ENCODE results near the gene CNTN1. TPM values are rescaled to one million over a fixed set of nuclear protein-coding genes. Genes with fewer than 3 reads are reported as not detected.

CNTN1 gene
- total and polyA plus RNA-seq, 11 donors: 0.01 to 0.66 (median 0.20) TPM; not detected in 2

DNA sequence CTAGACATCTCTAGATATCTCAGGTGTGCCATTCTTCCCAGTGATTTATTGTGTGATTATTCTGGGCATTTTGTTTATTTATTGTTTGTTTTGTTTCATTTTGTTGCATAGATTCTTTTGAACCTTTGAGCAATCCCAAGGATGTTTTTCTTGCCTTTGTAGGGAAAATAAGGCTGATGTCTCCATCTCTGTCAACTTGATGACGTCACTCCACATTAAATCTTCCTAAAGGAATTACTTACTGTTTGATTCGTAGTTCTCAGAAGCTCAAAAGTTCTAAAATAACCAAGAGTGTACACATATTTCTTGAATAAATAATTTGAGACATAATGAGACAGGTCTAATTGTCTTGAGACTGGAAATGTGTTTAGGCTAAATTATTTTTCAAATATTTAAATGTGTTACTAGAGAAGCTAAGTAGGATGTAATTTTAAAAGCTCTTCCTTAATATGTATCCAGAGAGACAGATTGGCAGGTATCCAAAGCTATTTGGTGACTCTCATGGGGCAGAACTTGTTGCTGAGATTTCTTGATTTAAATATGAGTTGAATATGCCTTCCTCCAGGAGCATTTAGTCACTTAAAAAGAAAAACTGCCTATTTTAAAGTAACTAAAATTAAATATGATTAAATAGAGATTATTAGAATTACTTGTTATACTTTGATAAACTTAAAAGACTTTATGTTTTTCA, 128.7 kb downstream of the CNTN1 start:
- no peak overlapping the region for H3K27ac ChIP-seq
- DNase-seq: no peak
- no peaks in the 10 kb centered on the region for H3K4me1 ChIP-seq
- no peak for TF ChIP-seq POLR2A (IDR thresholded peaks at IDR 0.05)
- TF ChIP-seq, protein P1, sequence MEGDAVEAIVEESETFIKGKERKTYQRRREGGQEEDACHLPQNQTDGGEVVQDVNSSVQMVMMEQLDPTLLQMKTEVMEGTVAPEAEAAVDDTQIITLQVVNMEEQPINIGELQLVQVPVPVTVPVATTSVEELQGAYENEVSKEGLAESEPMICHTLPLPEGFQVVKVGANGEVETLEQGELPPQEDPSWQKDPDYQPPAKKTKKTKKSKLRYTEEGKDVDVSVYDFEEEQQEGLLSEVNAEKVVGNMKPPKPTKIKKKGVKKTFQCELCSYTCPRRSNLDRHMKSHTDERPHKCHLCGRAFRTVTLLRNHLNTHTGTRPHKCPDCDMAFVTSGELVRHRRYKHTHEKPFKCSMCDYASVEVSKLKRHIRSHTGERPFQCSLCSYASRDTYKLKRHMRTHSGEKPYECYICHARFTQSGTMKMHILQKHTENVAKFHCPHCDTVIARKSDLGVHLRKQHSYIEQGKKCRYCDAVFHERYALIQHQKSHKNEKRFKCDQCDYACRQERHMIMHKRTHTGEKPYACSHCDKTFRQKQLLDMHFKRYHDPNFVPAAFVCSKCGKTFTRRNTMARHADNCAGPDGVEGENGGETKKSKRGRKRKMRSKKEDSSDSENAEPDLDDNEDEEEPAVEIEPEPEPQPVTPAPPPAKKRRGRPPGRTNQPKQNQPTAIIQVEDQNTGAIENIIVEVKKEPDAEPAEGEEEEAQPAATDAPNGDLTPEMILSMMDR (IDR thresholded peaks at IDR 0.05): no peak
- ATAC-seq: no peak
- H3K9me3 ChIP-seq: peaks cover 0 to 12% (median 0%) of the 10 kb centered on the region in 12 donors
- H3K36me3 ChIP-seq: no peaks in the 10 kb centered on the region
- H3K27me3 ChIP-seq: no peaks in the 10 kb centered on the region
- H3K4me3 ChIP-seq: no peak overlapping the region
- intact Hi-C loops (cut with DNase I): no loop called here
- 18 to 42% (median 38%) methylated on average over 2 of the region's 2 CpGs for WGBS, 4 donors

DNA sequence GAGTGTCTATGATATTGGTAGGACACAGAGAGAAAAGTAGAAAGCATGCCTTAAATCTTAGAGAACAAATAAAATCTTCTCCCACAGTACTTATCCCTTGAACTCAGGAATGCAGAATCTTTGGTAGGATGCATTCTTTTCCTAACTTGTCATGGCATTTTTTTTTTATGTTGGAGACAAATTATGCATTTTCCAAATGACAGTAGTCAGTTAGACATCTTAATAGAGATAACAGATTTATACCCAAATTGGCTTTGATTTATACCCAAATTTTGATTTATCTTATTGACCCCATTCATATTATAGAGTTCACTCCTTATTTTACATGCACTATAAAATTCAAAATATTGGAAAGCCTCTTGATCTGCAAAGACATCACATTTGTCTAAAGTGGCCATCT, 132.9 kb downstream of the CNTN1 start:
- intact Hi-C loops (cut with DNase I): no loop called here
- ATAC-seq (no peak), DNase-seq (no peak)
- no peaks in the 10 kb centered on the region for H3K36me3 ChIP-seq
- no peaks in the 10 kb centered on the region for H3K4me1 ChIP-seq
- TF ChIP-seq, protein P1 (IDR thresholded peaks at IDR 0.05): no peak
- no peak for TF ChIP-seq POLR2A (IDR thresholded peaks at IDR 0.05)
- no peaks in the 10 kb centered on the region for H3K9me3 ChIP-seq
- no peak overlapping the region for H3K4me3 ChIP-seq
- no peak overlapping the region for H3K27ac ChIP-seq
- peaks cover 0 to 4% (median 0%) of the 10 kb centered on the region in 9 donors for H3K27me3 ChIP-seq

- Histone ChIP-seq H3K27me3 (peaks cover 0 to 4% (median 0%) of the 10 kb centered on the region in 9 donors), H3K4me3 (no peak overlapping the region), H3K9me3 (no peaks in the 10 kb centered on the region), H3K36me3 (no peaks in the 10 kb centered on the region), H3K27ac (no peak overlapping the region), H3K4me1 (no peaks in the 10 kb centered on the region)
- intact Hi-C loops (cut with DNase I): no loop called here
- TF ChIP-seq POLR2A (IDR thresholded peaks at IDR 0.05): no peak
- TF ChIP-seq, protein P1 (IDR thresholded peaks at IDR 0.05): no peak
- no peak for ATAC-seq
- DNase-seq: no peak
- WGBS, 4 donors: 37 to 41% (median 39%) methylated on average over 17 of the region's 17 CpGs
Measured at GRCh38 chr12:40827683-40828592, 135.7 kb downstream of the CNTN1 start.

DNA sequence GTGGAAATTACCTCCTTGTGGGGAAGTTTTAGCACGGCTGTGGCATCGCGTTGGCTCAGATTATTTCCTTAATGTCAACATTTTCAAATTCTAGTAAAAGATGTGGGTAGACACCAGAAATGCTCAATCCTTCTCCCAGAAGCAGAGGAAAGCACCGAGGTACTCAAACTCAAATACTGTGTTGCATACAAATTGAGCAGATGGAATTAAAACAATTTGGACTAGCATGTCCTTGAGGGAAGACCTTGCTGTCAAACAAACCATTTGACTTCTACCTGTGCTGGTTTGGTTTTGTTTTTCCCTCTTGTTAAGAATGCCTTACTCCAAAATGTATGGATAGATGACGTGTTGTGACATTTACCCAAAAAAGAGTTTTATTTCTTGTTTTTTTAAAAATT, 136.4 kb downstream of the CNTN1 start:
- WGBS, 4 donors: 60 to 72% (median 66%) methylated on average over 5 of the region's 5 CpGs
- intact Hi-C loops (cut with DNase I): no loop called here
- H3K4me3 ChIP-seq: no peak overlapping the region
- H3K36me3 ChIP-seq: no peaks in the 10 kb centered on the region
- DNase-seq: no peak
- no peaks in the 10 kb centered on the region for H3K4me1 ChIP-seq
- ATAC-seq: no peak
- no peaks in the 10 kb centered on the region for H3K9me3 ChIP-seq
- TF ChIP-seq, protein P1 (IDR thresholded peaks at IDR 0.05): no peak
- TF ChIP-seq POLR2A (IDR thresholded peaks at IDR 0.05): no peak
- H3K27me3 ChIP-seq: peaks cover 0 to 4% (median 0%) of the 10 kb centered on the region in 9 donors
- H3K27ac ChIP-seq: no peak overlapping the region
